Activated naive CD8-positive, alpha-beta T cell treated with anti-CD3 and anti-CD28 coated beads, Interleukin-2, amount 10 ng/mL, durations not matched to agents 7 days and 5 days (primary cell): ENCODE measurements around the gene C6orf132. TPM values are rescaled to one million over a fixed set of nuclear protein-coding genes. Genes with fewer than 3 reads are reported as not detected.
A peak's percentile ranks its signal among the peaks of the same experiment; 100 is the strongest.
"Not testable (repeated sequence)": the region's sequence is repeated elsewhere in the genome, so short reads cannot be mapped to it uniquely, and the experiment has no call there.

Source experiments
- ATAC-seq: fragments of 150-1000 bp; cut with Tn5 transposase; one replicate; pipeline ENCODE4 v1.10.0; 2021; ENCODE audit warnings: low read depth, moderate library complexity
- POLR2A ChIA-PET: fragments of 350-600 bp; sonication (Branson Sonifier 250); formaldehyde crosslinking; loops from one replicate; lab custom pipeline; 2021; ENCODE audit warnings: antibody characterized with exemption; lab: Charles Lee
- DNase-seq: peaks from one replicate; pipeline ENCODE4 v3.0.0; 2021
- H3K27ac Mint-ChIP-seq: one replicate; pipeline ENCODE4 v1.8.0; 2022; ENCODE audit warnings: mild to moderate bottlenecking, mixed read lengths
- H3K27me3 Mint-ChIP-seq: one replicate; pipeline ENCODE4 v1.8.0; 2022; ENCODE audit warnings: mild to moderate bottlenecking, moderate library complexity, mixed read lengths
- H3K36me3 Mint-ChIP-seq: one replicate; pipeline ENCODE4 v1.8.0; 2021; ENCODE audit warnings: mild to moderate bottlenecking, mixed read lengths
- H3K4me1 Mint-ChIP-seq: one replicate; pipeline ENCODE4 v1.8.0; 2021; ENCODE audit warnings: mixed read lengths
- H3K4me3 Mint-ChIP-seq: one replicate; pipeline ENCODE4 v1.8.0; 2022; ENCODE audit warnings: mild to moderate bottlenecking, moderate library complexity, mixed read lengths
- H3K9me3 Mint-ChIP-seq: one replicate; pipeline ENCODE4 v1.8.0; 2021; ENCODE audit warnings: mixed read lengths
- total RNA-seq, 2 experiments: library from RNA; stranded (reverse); gene quantifications; one replicate each; pipeline ENCODE4 v1.2.3, GENCODE V29; 2021

The C6orf132 gene
- total RNA-seq, 2 experiments from 2014 or later, result 0.08 to 0.14 TPM

DNA sequence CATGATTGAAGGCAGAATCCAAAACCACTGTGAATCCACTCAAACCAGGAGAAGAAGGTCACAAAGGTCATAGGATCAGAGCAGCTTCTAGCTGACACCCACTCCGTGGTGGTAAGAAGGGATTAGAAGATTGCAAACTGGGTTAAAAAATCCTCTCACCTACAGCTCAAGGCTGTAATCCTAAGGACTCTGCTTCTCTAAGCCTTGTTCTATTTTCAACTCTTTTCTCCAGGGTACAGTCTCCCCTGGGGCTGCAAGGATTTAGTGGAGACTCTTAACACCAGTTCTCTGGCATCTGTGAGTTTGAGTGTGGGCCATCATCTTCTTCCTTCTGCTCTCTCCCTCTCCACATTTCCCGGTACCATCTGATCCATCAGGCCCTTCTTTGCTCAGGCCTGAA, 30.7 kb upstream of the C6orf132 start, which contains the start of gene GUCA1A:
GUCA1A (plus strand) TSS at position 264 of the 400 bp plus-strand sequence. CDS start 250 bp downstream, outside the sequence.
- H3K27me3 Mint-ChIP-seq, result peaks cover 7% of the 10 kb centered on the region
- no peaks in the 10 kb centered on the region for H3K36me3 Mint-ChIP-seq
- H3K4me1 Mint-ChIP-seq, result no peaks in the 10 kb centered on the region
- no peak for ATAC-seq
- no peak for DNase-seq
- no peaks in the 10 kb centered on the region for H3K9me3 Mint-ChIP-seq
- no peak within 1 kb of the TSS for H3K27ac Mint-ChIP-seq
- no peak within 1 kb of the TSS for H3K4me3 Mint-ChIP-seq
- POLR2A ChIA-PET, result no interaction called here

DNA sequence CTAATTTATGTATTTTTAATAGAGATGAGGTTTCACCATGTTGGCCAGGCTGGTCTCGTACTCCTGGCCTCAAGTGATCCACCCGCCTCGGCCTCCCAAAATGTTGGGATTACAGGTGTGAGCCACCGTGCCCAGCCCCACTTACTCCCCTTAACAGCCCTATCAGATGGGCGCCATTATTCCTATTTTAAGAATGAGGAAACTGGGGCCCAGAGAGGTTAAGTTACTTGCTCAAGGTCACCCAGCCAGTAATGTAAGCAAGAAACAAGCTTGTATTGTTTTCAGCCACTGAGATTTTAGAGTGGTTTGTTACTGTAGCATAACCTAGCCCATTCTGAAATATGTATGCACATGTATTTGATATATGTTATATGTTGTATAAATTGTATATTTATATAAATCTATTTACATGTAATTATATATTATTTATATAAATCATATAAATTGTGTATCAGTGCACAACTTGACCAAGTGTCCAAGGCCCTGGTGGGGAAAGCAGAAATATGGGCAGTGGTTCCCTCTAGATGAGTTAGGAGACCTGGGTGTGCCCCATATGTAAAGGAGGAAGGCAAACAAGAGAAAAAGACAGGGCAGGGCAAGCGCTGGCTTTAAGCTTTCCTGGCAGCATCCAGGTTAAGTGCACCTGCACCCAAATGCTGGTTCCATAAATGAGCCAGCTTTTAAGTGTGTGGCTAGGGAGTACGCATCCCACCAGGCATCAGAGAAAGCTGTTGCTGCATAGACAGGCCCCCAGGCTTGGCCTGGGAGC, 29.6 kb upstream of the C6orf132 start:
- no peaks in the 10 kb centered on the region for H3K4me1 Mint-ChIP-seq
- no peak overlapping the region for H3K4me3 Mint-ChIP-seq
- peaks cover 7% of the 10 kb centered on the region for H3K27me3 Mint-ChIP-seq
- no peak for DNase-seq
- no peak for ATAC-seq
- H3K27ac Mint-ChIP-seq, result no peak overlapping the region
- POLR2A ChIA-PET, result no interaction called here
- H3K36me3 Mint-ChIP-seq, result no peaks in the 10 kb centered on the region
- H3K9me3 Mint-ChIP-seq, result no peaks in the 10 kb centered on the region

DNA sequence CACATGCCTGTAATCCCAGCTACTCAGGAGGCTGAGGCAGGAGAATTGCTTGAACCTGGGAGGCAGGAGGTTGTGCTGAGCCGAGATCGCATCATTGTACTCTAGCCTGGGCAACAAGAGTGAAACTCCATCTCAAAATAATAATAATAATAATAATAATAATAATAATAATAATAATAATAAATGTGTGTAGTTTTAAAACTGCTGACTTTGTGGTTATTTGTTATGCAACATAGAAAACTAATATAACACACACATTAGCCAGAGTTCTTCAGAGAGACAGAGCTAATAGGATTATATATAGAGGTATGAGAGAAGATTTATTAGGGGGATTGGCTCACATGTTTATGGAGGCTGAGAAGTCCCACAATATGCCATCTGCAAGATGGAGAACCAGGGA, 27.4 kb upstream of the C6orf132 start:
- POLR2A ChIA-PET, H3K4me1 Mint-ChIP-seq, H3K36me3 Mint-ChIP-seq, H3K27me3 Mint-ChIP-seq, ATAC-seq, H3K4me3 Mint-ChIP-seq, H3K9me3 Mint-ChIP-seq, H3K27ac Mint-ChIP-seq, DNase-seq: not testable (repeated sequence)

DNA sequence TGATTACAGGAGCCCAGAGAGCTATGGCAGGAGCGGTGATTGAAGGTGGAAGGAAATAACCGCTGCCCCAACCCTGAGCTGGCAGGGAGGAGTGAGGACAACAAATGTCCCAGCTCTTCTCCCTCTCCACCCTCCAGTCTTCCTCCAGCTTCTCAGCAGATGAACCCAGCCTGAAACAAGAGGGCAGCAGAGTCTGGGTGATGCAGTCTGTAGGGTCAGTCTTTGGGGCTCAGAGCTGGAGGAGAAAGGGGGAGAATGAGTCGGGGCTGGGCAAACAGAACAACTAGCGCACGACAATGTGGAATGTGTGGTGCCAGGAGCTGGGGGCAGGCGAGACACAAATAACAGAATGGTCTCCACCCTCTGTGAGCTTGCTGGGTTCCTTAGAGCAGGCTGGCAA, 26.2 kb upstream of the C6orf132 start:
- Mint-ChIP-seq H3K9me3 (no peaks in the 10 kb centered on the region), H3K36me3 (no peaks in the 10 kb centered on the region), H3K27ac (no peak overlapping the region), H3K27me3 (peaks cover 8% of the 10 kb centered on the region), H3K4me3 (no peak overlapping the region), H3K4me1 (peaks cover 4% of the 10 kb centered on the region)
- no peak for ATAC-seq
- POLR2A ChIA-PET, result no interaction called here
- DNase-seq, result no peak

DNA sequence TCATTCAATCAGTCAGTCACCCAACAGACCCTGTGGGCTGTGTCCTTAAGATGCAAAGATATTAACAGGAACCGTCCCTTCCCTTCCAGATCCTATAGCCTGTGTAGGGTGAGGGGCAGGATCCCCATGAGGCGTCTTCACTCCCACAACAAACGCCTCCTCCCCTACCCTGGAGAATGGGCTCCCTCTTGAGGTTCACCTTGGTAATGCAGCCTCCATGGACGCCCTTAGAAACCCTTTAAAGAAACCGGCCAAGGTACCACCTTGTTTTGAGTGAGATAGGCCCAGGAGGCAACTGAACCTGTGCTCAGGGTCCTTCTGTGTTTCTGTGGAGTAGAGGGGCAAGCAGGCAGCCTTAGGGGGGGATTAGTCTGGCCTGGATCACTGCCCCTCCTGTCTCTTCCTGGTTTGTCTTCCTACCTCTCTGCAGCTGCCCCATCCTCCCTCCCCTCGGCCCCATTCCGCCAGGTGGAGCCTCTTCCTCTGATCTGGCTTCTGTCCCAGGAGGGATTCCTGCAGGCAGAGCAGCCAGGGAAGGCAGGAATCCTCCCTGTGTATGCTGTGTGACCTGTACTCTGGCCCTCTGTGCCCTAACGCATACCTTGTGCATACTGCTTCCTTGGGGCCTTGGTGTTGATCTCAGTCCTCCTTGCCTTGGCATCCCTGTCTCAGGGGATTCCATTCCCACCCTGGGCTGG, 24.2 kb upstream of the C6orf132 start:
- H3K27me3 Mint-ChIP-seq, result peaks cover 9% of the 10 kb centered on the region
- H3K27ac Mint-ChIP-seq, result no peak overlapping the region
- H3K4me1 Mint-ChIP-seq, result peaks cover 4% of the 10 kb centered on the region
- H3K4me3 Mint-ChIP-seq, result no peak overlapping the region
- DNase-seq (peak; percentile 71), ATAC-seq (peak; percentile 89)
- H3K9me3 Mint-ChIP-seq, result no peaks in the 10 kb centered on the region
- H3K36me3 Mint-ChIP-seq, result no peaks in the 10 kb centered on the region
- POLR2A ChIA-PET, result interaction anchor here (1.0 kb wide), 1 partner anchor 62 kb away, joined by 3 read pairs; no protein-coding TSS in a partner anchor

DNA sequence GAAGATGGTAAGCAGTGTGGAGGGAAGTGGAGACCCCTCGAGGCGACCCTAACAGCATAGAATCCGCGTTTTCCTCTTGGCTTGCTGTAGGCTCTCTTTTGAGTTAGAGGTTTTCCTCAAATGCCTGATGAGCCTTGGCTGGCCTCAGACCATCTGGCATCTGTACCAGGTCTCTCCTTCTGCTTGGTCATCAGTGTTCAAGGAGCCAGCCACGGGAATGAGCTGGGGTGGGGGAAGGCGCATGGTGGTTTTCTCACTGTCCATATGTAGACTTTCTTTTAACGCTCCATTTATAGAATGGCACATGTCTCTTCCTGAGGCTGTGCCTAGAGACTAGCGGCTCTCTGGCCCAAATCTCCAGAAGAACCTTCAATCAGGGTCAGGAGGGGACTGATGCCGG, 22.6 kb upstream of the C6orf132 start:
- ATAC-seq (no peak), DNase-seq (no peak)
- Mint-ChIP-seq H3K4me1 (peaks cover 4% of the 10 kb centered on the region), H3K27me3 (peaks cover 15% of the 10 kb centered on the region), H3K27ac (no peak overlapping the region), H3K36me3 (no peaks in the 10 kb centered on the region), H3K9me3 (no peaks in the 10 kb centered on the region), H3K4me3 (no peak overlapping the region)
- POLR2A ChIA-PET, result no interaction called here

DNA sequence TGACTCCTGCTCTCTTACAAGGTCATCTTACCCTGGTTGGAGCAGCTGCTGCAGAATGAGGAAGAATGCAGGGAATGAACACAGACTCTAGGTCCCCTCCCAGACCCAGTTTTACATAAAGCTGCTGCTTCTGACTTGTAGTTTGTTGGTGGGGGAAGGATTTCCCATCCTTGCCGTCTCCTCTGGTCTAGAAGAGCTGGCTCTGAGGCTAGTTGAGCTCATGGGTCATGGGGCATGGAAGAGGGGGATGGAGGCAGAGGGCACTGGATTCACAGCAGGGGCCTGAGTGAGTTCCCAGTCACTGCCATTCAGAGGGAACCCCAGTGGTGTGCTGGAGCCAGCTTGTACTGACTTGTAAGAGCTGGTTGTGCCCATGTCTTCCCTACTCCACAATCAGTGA, 21.6 kb upstream of the C6orf132 start:
- no peak for ATAC-seq

DNA sequence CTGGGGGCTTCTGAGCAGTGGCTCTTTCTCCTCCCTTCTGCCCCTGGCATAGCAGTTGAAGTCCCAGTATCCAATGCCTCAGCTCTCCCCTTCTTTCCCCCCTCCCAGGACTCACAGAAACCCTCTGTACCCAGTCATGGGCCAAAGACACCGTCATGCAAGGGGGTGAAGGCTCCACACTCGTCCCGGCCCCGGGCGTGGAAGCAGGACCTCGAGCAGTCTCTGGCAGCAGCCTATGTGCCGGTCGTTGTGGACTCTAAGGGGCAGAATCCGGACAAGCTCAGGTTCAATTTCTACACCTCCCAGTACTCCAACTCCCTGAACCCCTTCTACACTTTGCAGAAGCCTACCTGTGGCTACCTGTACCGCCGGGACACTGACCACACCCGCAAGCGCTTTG, 20.4 kb upstream of the C6orf132 start:
- POLR2A ChIA-PET, result no interaction called here
- no peak for DNase-seq
- Mint-ChIP-seq H3K9me3 (no peaks in the 10 kb centered on the region), H3K4me3 (no peak overlapping the region), H3K27me3 (peaks cover 10% of the 10 kb centered on the region), H3K36me3 (no peaks in the 10 kb centered on the region), H3K4me1 (peaks cover 4% of the 10 kb centered on the region), H3K27ac (no peak overlapping the region)
- no peak for ATAC-seq

More for the DNA sequence above, 21.6 kb upstream of the C6orf132 start:
- peaks cover 4% of the 10 kb centered on the region for H3K4me1 Mint-ChIP-seq
- no peaks in the 10 kb centered on the region for H3K9me3 Mint-ChIP-seq
- H3K36me3 Mint-ChIP-seq, result no peaks in the 10 kb centered on the region
- peaks cover 15% of the 10 kb centered on the region for H3K27me3 Mint-ChIP-seq
- no peak overlapping the region for H3K27ac Mint-ChIP-seq
- H3K4me3 Mint-ChIP-seq, result no peak overlapping the region
- DNase-seq, result no peak
- POLR2A ChIA-PET, result interaction anchor here (0.6 to 0.7 kb wide), 4 partner anchors 365 to 1018 kb away, joined by 3 read pairs; partner anchors contain the start of genes CUL9 and RPL7L1

DNA sequence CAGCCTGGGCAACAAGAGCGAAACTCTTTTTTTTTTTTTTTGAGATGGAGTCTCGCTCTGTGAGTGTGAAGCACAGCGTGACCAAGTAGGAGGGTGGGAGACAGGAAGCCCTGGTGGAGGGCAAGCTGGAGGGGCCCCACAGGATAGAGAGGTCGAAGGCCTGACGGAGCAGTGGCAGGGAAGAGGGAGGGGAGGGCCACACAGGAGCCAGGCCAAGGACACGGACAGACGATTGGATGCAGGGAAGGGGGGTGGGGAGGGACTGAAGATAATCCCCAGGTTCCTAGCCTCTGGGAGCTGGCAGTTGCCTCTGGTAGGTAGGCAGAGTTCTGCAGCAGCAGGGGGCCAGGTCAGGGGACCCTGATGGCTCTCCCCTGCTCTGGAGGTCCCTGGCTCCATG, 20.0 kb upstream of the C6orf132 start:
- H3K27ac Mint-ChIP-seq, result no peak overlapping the region
- H3K36me3 Mint-ChIP-seq, result no peaks in the 10 kb centered on the region
- POLR2A ChIA-PET, result interaction anchor here (1.1 kb wide), 1 partner anchor 21 kb away, joined by 3 read pairs; no protein-coding TSS in a partner anchor
- H3K27me3 Mint-ChIP-seq, result peaks cover 10% of the 10 kb centered on the region
- H3K4me1 Mint-ChIP-seq, result peaks cover 4% of the 10 kb centered on the region
- no peaks in the 10 kb centered on the region for H3K9me3 Mint-ChIP-seq
- H3K4me3 Mint-ChIP-seq, result no peak overlapping the region
- no peak for ATAC-seq
- DNase-seq, result no peak

DNA sequence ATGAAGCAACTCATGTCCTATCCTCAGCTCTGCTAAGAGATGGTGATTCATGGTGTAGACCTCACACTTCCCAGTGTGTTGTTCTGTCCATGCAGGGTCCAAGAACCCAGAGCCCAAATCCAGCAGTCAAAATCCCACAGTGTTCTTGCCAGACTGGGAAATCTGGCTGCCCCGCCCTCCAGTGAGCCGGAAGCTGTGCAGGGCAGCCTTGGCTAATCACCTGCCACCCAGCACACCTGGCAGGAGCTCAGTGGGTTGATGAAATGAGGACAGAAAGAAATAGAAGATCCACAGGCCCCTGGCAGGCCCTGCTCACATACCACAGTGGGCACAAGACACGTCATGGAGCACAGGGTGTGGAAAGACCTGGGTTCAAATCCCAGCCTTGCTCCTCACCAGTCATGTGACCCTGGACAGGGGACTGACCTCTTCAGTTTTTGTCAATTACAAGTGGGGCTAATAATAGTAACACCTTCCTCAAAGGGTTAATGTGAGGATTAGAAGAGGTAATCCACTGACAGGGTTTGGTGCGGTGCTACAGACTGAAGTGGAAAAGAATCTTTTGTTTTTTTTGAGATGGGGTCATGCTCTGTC, 17.1 kb upstream of the C6orf132 start:
- POLR2A ChIA-PET, result no interaction called here
- DNase-seq, result no peak
- no peak overlapping the region for H3K27ac Mint-ChIP-seq
- no peak overlapping the region for H3K4me3 Mint-ChIP-seq
- H3K36me3 Mint-ChIP-seq, result no peaks in the 10 kb centered on the region
- ATAC-seq, result no peak
- no peaks in the 10 kb centered on the region for H3K4me1 Mint-ChIP-seq
- no peaks in the 10 kb centered on the region for H3K9me3 Mint-ChIP-seq
- peaks cover 8% of the 10 kb centered on the region for H3K27me3 Mint-ChIP-seq

DNA sequence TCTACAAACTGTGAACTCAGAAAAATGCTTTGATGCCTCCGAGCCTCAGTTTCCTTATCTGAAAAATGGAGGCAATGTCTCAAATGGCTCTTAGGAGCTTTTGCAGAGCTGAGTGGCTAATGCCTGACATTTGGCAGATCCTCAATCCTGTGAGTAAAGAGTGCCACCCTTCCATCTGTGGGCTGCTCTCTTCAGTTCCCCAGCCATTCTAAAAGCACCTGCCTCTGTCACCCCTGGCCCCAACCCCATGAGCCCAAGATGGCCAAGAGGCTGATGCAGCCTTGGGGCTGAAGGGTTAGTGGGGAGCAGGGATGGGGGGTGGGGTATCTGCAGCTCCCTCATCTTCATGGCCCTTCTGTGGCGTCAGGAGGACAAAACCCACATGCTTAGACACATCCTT, 16.2 kb upstream of the C6orf132 start:
- H3K36me3 Mint-ChIP-seq, result no peaks in the 10 kb centered on the region
- DNase-seq (no peak), ATAC-seq (no peak)
- no peak overlapping the region for H3K27ac Mint-ChIP-seq
- no peak overlapping the region for H3K4me3 Mint-ChIP-seq
- POLR2A ChIA-PET, result no interaction called here
- no peaks in the 10 kb centered on the region for H3K4me1 Mint-ChIP-seq
- no peaks in the 10 kb centered on the region for H3K9me3 Mint-ChIP-seq
- peaks cover 8% of the 10 kb centered on the region for H3K27me3 Mint-ChIP-seq

DNA sequence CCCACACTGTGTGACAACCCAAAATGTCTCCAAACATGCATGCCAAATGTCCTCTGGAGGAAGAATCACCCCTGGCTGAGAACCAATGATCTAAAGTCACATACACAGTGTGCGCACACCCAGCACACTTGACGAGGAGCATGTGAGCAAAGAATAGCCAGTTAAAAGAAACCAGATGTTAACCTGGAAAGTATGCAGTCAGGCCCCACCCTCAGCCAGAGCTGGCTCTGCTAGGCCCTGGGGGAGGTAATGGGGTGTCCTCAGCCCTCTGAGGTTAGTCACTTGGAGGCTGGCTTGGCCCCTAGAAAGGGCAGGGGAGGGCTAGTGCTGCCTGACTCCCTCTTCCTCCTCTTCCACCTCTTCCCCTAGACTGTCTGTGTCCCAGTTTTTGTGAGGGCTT, 15.6 kb upstream of the C6orf132 start:
- POLR2A ChIA-PET, result no interaction called here
- no peak for ATAC-seq
- peaks cover 8% of the 10 kb centered on the region for H3K27me3 Mint-ChIP-seq

DNA sequence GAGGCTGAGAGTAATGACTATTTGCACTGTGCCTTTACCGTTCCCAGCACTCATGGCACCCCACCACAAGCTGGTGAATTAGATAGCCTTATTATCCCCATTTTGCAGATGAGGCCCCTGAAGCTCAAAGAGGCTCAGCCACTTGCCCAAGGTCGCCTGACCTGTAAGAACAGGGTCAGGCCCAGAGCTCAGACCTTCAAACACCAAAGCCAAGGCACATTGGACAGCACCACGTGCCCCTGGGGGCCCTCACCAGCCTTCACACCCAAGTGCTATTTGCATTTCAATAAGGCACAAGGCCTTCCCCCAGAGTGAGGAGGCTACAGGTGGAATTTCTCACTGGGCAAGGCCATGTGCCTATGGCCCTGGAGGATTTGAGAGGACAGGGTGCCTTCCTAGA, 14.2 kb upstream of the C6orf132 start:
- Mint-ChIP-seq H3K4me1 (no peaks in the 10 kb centered on the region), H3K27ac (no peak overlapping the region), H3K9me3 (no peaks in the 10 kb centered on the region), H3K36me3 (no peaks in the 10 kb centered on the region), H3K27me3 (peaks cover 10% of the 10 kb centered on the region), H3K4me3 (no peak overlapping the region)
- POLR2A ChIA-PET, result no interaction called here
- no peak for ATAC-seq
- no peak for DNase-seq

More for the DNA sequence above, 15.6 kb upstream of the C6orf132 start:
- DNase-seq, result no peak
- H3K27ac Mint-ChIP-seq, result no peak overlapping the region
- no peaks in the 10 kb centered on the region for H3K36me3 Mint-ChIP-seq
- H3K4me3 Mint-ChIP-seq, result no peak overlapping the region
- no peaks in the 10 kb centered on the region for H3K9me3 Mint-ChIP-seq
- H3K4me1 Mint-ChIP-seq, result no peaks in the 10 kb centered on the region
